CD4-positive, CD25-positive, alpha-beta regulatory T cell (primary cell): ENCODE measurements around the gene COPA. TPM values are rescaled to one million over a fixed set of nuclear protein-coding genes. Genes with fewer than 3 reads are reported as not detected.

Experiments used
- ATAC-seq, 2 donors: fragments of 150-1000 bp; cut with Tn5 transposase; one replicate each; pipeline ENCODE4 v1.10.0; 2021; ENCODE audit warnings: low read depth in 2 of 2, moderate number of reproducible peaks in 2 of 2, moderate library complexity in 1 of 2
- DNase-seq, 3 donors: peaks; one replicate each; pipeline versions ENCODE4 v3.0.0 to v3.0.0-alpha.2; 2012 to 2022; ENCODE audit warnings: mixed read lengths in 1 of 3
- H3K27ac ChIP-seq: one replicate; pipeline ENCODE4 v1.7.0; 2013; ENCODE audit warnings: mild to moderate bottlenecking, low read length; ENCODE audit not compliant: insufficient read depth, poor library complexity, severe bottlenecking
- H3K27me3 ChIP-seq: one replicate; pipeline ENCODE4 v1.7.0; 2013; ENCODE audit warnings: low read length; ENCODE audit not compliant: control insufficient read depth, insufficient read depth
- H3K36me3 ChIP-seq: one replicate; pipeline ENCODE4 v1.7.0; 2013; ENCODE audit warnings: mild to moderate bottlenecking, low read length, moderate library complexity; ENCODE audit not compliant: control insufficient read depth, insufficient read depth
- H3K4me1 ChIP-seq: 2 replicates; pipeline ENCODE4 v1.7.0; 2013; ENCODE audit warnings: mild to moderate bottlenecking, low read length; ENCODE audit not compliant: insufficient read depth, control insufficient read depth, poor library complexity, severe bottlenecking
- H3K4me3 ChIP-seq: one replicate; pipeline ENCODE4 v1.7.0; 2013; ENCODE audit warnings: low read depth, mild to moderate bottlenecking, low read length, moderate library complexity
- H3K9me3 ChIP-seq, 2 experiments: 1 replicate in 1 of 2; 2 replicates in 1 of 2; pipeline ENCODE4 v1.7.0; 2013; ENCODE audit warnings: low read length in 2 of 2, mild to moderate bottlenecking in 1 of 2, moderate library complexity in 1 of 2; ENCODE audit not compliant: control insufficient read depth in 2 of 2
- H3K27ac Mint-ChIP-seq, 3 donors: one replicate each; pipeline ENCODE4 v1.8.0; 2020 to 2022; ENCODE audit warnings: mild to moderate bottlenecking in 3 of 3, mixed read lengths in 3 of 3, moderate library complexity in 2 of 3
- H3K27me3 Mint-ChIP-seq: one replicate; pipeline ENCODE4 v1.8.0; 2022; ENCODE audit warnings: mild to moderate bottlenecking, mixed read lengths
- H3K36me3 Mint-ChIP-seq: one replicate; pipeline ENCODE4 v1.8.0; 2020; ENCODE audit warnings: mixed read lengths
- H3K4me1 Mint-ChIP-seq, 4 donors: one replicate each; pipeline ENCODE4 v1.8.0; 2020 to 2022; ENCODE audit warnings: mixed read lengths in 4 of 4, mild to moderate bottlenecking in 1 of 4
- H3K4me3 Mint-ChIP-seq, 4 donors: one replicate each; pipeline ENCODE4 v1.8.0; 2020 to 2022; ENCODE audit warnings: mild to moderate bottlenecking in 4 of 4, mixed read lengths in 4 of 4, moderate library complexity in 3 of 4
- H3K9me3 Mint-ChIP-seq, 7 donors: one replicate each; pipeline ENCODE4 v1.8.0; 2020 to 2022; ENCODE audit warnings: mixed read lengths in 7 of 7, mild to moderate bottlenecking in 3 of 7, moderate library complexity in 2 of 7
- polyA plus RNA-seq, 4 donors: library from polyadenylated mRNA; unstranded; fragments of 300-500 nt; fragmentation: Illumina TruSeq; gene quantifications; one replicate each; pipeline ENCODE4 v1.2.3, GENCODE V29; 2021
- total RNA-seq: library from RNA; stranded (reverse); gene quantifications from one replicate; pipeline ENCODE4 v1.2.3, GENCODE V29; 2022

The COPA gene
- total and polyA plus RNA-seq, 5 donors from 2014 or later = 121 to 150 (median 140) TPM

DNA sequence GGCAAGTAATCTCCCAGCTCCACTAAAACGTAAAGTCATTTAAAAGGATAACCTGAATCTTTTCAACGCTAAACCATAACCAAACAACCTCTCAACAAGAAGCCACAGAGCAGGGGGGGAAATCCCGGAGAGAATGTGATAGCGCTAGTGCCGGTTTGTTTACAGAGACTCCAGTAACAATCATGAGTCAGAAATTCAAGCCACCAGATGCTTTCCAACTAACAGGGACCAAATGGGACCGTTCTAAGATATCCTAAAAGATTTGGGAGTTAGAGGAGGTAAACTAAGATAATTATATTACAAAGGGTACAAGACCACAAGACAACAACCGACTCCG lies 81.5 kb downstream of the COPA start:
- Histone ChIP-seq H3K36me3 (no peaks in the 10 kb centered on the region), H3K27ac (peak overlapping the region; percentile 98), H3K27me3 (no peaks in the 10 kb centered on the region), H3K9me3 (no peaks in the 10 kb centered on the region), H3K4me3 (peak overlapping the region; percentile 98), H3K4me1 (peaks cover 39% of the 10 kb centered on the region)
- no peaks in the 10 kb centered on the region for H3K27me3 Mint-ChIP-seq
- H3K9me3 Mint-ChIP-seq = no peaks in the 10 kb centered on the region
- H3K36me3 Mint-ChIP-seq = peaks cover 13% of the 10 kb centered on the region
- H3K4me3 Mint-ChIP-seq = peak overlapping the region; percentile 97 to 99 (median 98)
- H3K4me1 Mint-ChIP-seq = peaks cover 15 to 65% (median 40%) of the 10 kb centered on the region in 4 donors
- DNase-seq (peak; percentile 65 to 76 (median 69)), ATAC-seq (peak; percentile 35 to 44)
- peak overlapping the region; percentile 98 to 99 (median 98) for H3K27ac Mint-ChIP-seq

DNA sequence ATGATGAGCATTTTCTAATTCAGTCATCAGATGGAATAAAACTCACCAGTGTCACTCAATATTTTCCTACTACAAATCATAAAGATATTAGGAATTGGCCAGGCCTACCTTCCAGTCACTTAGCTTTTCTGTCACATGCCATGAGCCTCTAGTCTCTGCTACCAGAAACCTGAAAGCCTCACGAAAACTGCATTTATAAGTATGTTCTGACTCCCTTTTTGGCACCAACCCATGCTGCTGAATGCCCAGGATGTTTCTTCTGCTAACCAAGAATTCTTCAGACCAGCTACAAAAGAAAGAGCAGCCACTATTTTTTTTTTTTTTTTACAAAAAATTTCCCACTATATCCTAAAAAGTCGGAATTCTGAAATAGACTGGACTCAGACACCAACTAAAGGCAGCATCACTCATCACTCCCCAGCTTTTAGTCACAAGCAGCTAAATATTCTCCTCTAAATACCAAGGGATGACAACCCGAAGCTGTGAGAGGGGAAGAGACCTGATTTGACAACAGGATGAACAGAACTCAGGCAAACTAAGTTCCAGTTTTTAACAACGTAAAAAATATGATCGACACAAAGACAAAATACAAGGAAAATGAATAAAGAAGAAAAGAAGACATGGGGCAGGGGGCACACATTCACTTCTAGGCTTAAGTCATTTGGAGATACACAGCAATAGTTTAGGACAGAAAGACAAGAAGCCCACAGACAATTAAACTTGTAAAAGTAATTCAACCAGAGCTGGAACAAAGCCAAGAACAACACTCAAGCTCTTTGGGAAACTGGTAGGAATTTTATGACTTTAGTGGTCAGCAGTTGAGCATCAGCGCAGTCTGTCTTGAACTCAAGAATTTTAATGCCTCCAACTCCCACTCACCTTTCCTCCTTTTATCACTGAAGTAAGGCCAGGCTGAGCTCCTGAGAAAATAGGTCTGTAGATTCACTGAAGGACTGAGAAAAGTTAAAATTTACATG lies 82.4 kb downstream of the COPA start:
- Histone ChIP-seq H3K9me3 (no peaks in the 10 kb centered on the region), H3K27ac (peak overlapping the region; percentile 98), H3K4me3 (peak overlapping the region; percentile 98), H3K4me1 (peaks cover 39% of the 10 kb centered on the region), H3K27me3 (no peaks in the 10 kb centered on the region), H3K36me3 (no peaks in the 10 kb centered on the region)
- Mint-ChIP-seq H3K4me1 (peaks cover 21 to 72% (median 44%) of the 10 kb centered on the region in 4 donors), H3K4me3 (peak overlapping the region; percentile 97 to 99 (median 98)), H3K9me3 (no peaks in the 10 kb centered on the region), H3K36me3 (peaks cover 13% of the 10 kb centered on the region), H3K27ac (peak overlapping the region; percentile 98 to 99 (median 98)), H3K27me3 (no peaks in the 10 kb centered on the region)
- ATAC-seq (no peak), DNase-seq (peak in 1 of 3 donors; percentile 14)

DNA sequence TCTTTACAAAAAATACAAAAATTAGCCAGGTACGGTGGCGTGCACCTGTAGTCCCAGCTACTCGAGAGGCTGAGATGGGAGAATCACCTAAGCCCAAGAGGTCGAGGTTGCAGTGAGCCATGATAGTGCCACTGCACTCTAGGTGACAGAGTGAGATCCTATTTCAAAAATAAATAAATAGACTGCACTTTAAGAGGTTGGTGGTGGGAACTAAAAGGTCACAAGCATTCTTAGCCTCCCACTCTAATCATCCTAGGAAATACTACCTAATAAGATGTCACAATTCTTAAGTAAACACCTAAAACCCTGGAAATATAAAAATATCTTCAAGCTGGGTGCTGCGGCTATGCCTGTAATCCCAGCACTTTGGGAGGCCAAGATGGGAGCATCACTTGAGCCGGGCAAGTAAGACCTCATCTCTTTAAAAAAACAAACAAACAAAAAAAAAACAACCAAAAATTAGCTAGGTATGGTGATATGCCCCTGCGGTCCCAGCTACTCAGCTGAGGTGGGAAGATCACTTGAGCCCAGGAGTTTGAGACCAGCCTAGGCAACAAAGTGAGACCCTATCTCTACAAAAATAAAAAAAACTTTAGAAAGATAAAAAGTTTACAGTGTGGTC lies 84.8 kb downstream of the COPA start:
- Histone ChIP-seq H3K27ac (no peak overlapping the region), H3K9me3 (no peaks in the 10 kb centered on the region), H3K4me1 (peaks cover 35% of the 10 kb centered on the region), H3K36me3 (peaks cover 4% of the 10 kb centered on the region), H3K27me3 (no peaks in the 10 kb centered on the region), H3K4me3 (no peak overlapping the region)
- Mint-ChIP-seq H3K4me3 (no peak overlapping the region), H3K9me3 (no peaks in the 10 kb centered on the region), H3K27me3 (no peaks in the 10 kb centered on the region), H3K4me1 (peaks cover 16 to 70% (median 40%) of the 10 kb centered on the region in 4 donors), H3K36me3 (peaks cover 13% of the 10 kb centered on the region), H3K27ac (peak overlapping the region; percentile 54 to 88 (median 71))
- no peak for ATAC-seq
- no peak for DNase-seq

DNA sequence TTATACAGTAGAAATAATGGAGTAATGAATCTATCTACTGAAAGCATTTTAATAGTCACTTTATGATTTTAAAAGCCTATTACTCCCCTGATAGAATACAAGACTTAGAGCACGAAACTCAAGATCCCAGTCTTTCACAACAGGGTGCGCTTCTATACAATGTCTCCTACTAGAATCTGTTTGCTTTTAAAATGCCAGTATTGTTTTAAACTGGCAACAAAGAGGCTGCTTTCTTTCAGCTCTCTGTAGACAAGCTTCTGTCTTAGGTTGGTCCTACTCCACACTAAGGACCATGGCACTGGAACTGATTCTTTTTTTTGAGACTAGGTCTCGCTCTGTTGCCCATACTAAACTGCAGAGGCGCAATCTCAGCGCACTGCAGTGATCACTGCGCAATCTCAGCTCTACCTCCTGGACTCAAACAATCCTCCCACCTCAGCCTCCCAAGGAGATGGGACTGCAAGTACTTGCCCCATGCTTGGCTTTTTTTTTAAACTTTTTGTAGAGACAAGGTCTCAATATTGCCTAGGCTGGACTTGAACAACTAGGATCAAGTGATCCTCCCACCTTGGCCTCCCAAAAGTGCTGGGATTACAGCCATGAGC lies 85.5 kb downstream of the COPA start:
- peak overlapping the region; percentile 54 to 82 (median 76) for H3K27ac Mint-ChIP-seq
- Histone ChIP-seq H3K27ac (no peak overlapping the region), H3K4me1 (peaks cover 28% of the 10 kb centered on the region), H3K4me3 (no peak overlapping the region), H3K9me3 (no peaks in the 10 kb centered on the region), H3K27me3 (no peaks in the 10 kb centered on the region), H3K36me3 (peaks cover 7% of the 10 kb centered on the region)
- DNase-seq (no peak), ATAC-seq (no peak)
- H3K27me3 Mint-ChIP-seq = no peaks in the 10 kb centered on the region
- H3K4me1 Mint-ChIP-seq = peaks cover 21 to 66% (median 40%) of the 10 kb centered on the region in 4 donors
- H3K36me3 Mint-ChIP-seq = peaks cover 18% of the 10 kb centered on the region
- no peaks in the 10 kb centered on the region for H3K9me3 Mint-ChIP-seq
- no peak overlapping the region for H3K4me3 Mint-ChIP-seq

DNA sequence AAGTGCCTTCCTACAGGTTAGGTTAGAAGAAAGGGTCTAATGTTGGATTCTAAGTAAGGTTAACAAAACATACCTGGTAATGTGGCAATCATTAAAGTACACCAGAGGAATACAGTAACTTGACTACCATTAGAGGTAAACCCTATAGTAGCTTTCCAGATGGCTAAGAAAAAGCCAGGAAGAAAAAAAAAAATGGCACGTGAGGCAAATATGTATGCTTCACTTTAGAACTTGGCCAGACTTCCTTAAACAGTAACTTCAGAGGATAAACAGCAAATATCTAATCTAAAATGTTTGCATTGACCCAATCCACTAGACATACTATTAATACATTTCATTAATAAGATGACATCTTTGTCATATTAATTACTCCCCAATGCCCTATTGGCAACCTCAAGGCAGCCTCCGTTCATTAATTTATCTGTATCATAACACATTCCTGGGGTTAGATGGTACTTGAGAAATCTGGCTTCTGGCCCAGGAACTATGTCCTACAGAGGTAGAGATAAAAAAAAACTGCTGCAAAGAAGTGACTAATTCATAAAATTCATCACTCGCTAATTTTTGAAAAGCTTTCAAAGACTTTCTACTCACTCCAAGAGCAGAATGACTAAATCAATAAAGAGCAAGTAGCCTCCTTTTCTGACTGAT lies 86.5 kb downstream of the COPA start:
- Histone ChIP-seq H3K4me1 (peaks cover 24% of the 10 kb centered on the region), H3K4me3 (no peak overlapping the region), H3K27ac (no peak overlapping the region), H3K9me3 (no peaks in the 10 kb centered on the region), H3K27me3 (no peaks in the 10 kb centered on the region), H3K36me3 (peaks cover 7% of the 10 kb centered on the region)
- Mint-ChIP-seq H3K36me3 (peaks cover 17% of the 10 kb centered on the region), H3K4me3 (peak overlapping the region in 1 of 4 donors; percentile 17), H3K4me1 (peaks cover 30 to 63% (median 46%) of the 10 kb centered on the region in 4 donors), H3K27ac (peak overlapping the region in 2 of 3 donors; percentile 54 to 55), H3K27me3 (no peaks in the 10 kb centered on the region), H3K9me3 (no peaks in the 10 kb centered on the region)
- ATAC-seq (no peak), DNase-seq (no peak)

DNA sequence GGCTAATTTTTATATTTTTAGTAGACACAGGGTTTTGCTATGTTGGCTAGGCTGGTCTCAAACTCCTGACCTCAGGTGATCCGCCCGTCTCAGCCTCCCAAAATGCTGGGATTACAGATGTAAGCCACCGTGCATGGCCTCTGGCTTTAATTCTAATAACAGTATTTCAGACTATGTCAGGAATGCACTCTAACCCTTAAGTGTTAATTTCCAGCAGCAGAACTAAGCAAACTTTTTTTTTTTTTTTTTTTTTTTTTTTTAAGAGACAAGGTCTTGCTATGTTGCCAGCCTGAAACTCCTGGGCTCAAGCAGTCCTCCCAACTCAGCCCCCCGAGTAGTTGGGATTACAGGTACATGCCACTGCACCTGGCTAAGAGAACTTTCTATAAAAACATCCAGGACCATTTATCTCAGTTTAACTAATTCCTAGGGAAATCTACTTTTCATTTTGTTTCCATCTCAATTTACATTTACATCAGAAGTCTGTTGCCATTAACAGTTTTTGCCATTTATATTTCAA lies 87.2 kb downstream of the COPA start:
- DNase-seq (no peak), ATAC-seq (no peak)
- Mint-ChIP-seq H3K9me3 (no peaks in the 10 kb centered on the region), H3K27ac (peak overlapping the region in 2 of 3 donors; percentile 54 to 69), H3K27me3 (no peaks in the 10 kb centered on the region), H3K36me3 (peaks cover 16% of the 10 kb centered on the region), H3K4me3 (peak overlapping the region in 1 of 4 donors; percentile 17), H3K4me1 (peaks cover 32 to 61% (median 46%) of the 10 kb centered on the region in 4 donors)
- Histone ChIP-seq H3K4me3 (no peak overlapping the region), H3K4me1 (peaks cover 17% of the 10 kb centered on the region), H3K36me3 (peaks cover 7% of the 10 kb centered on the region), H3K27ac (no peak overlapping the region), H3K27me3 (no peaks in the 10 kb centered on the region), H3K9me3 (no peaks in the 10 kb centered on the region)
